CD4-positive, alpha-beta T cell treated with Interleukin-17A for 4 hours (primary cell): ENCODE results near the gene NTRK3.

Experiments
- DNase-seq: peaks from one replicate; pipeline ENCODE4 v3.0.0-alpha.2; 2020; ENCODE audit warnings: mixed read lengths

NTRK3 gene

DNA sequence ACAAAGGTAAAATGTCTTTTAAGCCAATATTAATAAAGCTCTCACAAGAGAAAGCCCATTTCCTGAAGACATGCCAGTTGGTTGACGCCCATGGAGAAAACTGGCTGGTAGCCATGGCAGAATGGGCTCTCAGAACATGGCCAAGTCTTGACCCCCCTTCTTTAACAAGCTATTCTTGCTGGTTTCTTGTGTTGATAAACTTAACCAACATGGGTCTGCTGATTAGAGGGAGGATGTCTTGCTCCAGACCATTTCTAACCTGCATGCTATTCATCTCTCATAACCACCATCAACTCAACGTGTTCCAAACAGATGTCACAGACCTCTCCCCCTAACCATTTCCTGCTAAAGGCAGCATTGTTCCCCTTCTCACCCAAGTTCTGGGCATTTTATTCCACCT lies 25.7 kb downstream of the NTRK3 start:
- DNase-seq: no peak

DNA sequence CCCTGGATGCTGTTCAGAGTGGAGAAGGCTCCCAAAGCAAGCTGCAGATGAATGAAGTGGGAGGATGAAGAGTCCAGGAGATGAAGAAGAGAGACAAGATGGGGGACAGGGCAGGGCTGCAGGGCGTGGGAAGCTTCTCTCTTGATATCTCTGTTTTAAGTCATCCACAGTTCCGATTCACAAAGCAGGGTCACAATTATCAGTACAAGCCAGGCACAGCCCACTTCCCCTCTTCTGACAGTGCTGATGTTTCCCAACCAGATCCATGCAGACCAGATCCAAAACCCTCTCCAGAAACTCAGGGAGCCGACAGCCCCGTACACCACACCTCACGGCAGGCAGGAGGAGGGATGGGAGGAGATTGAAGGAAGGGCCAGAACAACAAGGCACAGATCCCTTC lies 31.1 kb downstream of the NTRK3 start:
- DNase-seq: no peak

DNA sequence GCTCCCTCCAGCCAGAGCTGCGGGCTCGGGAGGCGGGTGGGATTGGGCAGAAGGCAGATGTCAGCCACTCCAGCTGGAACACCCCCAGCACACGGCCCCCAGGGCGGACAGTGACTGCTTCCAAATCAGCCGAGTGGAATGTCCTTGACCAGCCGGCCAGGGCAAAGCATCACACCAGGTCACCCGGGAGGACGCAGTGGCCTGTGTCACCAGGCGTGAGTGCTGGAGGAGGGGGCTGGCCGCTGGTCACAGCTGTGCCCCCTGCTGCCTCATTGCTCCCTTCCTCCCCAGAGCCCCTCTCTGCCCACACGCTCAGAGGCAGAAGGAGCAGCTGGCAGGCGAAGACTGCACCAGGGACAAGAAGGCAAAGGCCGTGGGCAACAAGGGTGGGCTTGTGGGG lies 33.5 kb downstream of the NTRK3 start:
- no peak for DNase-seq

DNA sequence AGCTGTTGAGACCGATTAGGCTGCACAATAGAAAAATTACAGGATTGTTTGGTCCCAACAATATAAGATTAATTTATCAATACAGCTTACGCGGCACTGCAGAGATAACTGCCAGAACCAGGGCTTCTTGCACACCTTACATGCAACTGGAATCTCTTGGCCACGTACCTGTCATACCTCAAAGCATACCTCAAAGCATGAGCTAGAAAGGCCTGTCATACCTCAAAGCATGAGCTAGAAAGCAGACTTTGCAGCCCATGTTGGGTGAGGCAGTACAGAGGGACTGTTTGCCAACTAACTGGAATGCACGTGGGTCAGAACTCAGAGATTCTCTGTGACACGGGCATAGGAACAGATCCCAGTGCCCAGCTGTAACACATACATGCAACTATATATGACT lies 34.7 kb downstream of the NTRK3 start:
- no peak for DNase-seq

DNA sequence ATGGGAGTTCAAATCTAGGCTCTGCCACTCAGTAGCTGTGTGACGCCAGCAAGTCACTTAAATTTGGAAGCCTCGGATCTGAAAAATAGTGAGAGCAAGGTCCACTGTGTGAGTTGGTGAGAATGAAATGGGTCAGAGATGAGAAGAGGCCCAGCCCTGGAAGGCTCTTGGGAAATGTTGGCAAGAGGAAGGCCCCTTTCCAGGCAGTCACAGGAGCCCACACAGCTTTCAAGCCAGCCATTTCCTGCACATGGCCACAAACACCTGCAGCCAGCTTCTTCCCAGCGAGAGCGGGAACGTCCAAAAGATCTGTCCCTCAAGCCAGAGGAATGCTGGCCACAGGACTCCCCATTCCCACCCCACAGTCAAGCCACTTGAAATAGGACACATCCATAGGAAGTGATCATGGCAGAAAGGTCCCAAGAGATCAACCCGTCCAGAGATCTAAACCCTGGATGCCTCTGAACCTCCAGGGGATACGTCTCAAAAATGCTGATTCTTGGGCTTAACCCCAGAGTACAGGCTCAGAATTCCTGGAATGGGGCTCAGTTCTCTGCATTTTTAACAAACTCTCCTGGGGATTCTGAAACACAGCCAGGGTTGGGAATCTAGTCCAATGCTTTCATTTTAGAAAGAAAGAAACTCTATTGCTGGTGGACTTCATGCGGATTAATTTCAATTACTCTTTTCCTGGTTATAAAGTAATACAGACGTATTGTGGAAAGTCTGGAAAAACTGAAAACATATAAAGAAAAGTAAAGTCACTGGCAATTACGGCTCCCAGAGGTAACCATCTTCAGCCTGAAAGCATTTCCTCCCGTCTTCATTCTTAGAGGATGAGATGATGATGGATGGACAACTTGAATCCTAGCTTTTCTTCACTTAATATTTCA lies 35.9 kb downstream of the NTRK3 start:
- DNase-seq: no peak

DNA sequence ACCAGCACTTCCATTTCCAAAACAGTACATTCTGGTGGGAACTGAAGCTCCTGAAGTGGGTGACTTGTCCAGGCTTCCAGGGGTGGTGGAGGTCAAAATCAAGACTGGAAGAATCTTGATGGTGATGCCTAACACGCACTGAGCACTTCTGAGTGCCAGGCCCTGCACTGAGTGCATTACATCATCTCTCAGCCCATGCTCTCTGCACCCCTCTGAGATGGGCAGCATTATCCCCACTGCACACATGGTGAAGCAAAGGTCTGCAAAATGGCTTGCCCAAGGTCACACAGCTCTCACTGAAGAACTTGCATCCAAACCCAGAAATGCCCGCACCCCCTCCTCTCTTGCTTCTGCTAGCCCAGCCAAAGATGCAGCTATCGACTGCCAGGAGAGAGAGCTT lies 36.9 kb downstream of the NTRK3 start:
- DNase-seq: no peak

DNA sequence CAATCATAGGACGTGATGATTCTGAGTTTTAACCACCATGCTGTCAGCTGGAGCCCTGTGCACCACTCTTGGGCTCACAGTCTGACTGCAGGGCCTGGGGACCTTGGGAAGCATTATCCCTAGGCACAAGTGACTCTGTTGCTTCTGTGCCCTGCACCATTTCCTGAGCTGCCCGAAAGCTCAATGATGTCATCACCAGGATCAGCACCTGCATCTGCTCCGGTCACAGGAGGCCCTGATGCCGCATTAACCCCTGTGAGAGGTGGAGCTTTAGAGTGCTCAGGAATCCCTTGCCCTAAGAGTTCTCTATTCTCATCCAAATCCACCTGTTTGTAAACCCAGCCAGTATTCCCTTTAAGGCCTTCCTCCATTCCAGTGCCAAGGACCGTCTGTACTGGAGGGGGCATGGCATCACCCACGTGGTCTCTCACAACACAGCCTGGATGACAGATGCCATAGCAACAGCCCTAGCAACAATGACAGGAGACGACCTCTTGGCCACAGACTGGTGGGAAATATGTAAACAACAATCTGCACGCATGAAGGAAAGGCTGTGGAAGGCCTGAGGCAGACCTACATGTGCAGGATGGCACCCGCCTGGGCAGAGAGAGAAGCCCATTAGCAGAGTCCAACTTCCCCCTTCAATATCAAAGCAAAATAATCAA lies 37.9 kb downstream of the NTRK3 start:
- DNase-seq: no peak

DNA sequence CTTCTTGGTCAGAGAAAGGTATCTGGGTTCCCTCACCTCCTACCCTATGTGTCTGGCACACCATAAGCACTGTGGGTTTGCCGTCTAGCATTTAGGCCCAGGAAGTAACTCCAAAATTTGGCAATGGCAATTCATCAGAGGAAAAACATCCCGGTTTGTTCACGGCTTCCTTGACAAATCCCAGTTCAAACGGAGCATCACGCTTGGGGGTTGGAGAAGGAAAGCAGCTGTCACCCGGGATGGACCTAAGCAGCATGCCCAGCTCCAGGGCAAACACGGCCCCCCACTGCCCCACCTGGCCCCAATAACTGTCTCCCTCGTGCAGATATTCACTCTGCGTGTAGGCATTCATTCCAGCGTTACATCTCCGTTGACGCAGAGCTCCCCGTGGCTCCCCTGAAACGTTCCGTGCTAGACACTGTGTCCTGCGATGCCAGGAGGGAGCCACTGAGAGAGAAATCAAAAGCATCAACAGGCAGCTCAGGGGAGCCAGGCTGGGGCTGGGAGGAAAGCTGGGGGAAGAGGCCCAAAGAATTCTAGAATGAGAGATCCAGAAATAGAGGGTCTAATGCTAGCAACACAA lies 41.4 kb downstream of the NTRK3 start:
- no peak for DNase-seq

DNA sequence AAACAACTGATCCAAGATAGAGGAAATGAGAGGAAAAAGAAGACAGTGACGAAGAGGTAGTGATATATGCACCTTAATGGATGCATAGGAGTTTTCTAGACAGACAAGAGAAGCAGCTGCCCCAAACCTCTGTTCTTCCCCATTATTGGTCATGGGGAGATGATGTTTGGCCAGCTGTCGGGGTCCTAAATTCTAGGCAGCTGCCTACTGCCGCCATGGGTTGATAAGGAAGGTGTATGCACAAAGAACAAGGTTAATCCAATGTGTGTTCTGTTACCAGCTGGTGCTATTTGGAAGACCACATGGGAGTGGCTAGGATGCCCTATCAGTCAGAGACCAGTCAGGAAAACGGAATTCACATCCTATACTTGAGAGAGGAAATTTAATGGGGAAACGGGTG lies 47.4 kb downstream of the NTRK3 start:
- DNase-seq: no peak

DNA sequence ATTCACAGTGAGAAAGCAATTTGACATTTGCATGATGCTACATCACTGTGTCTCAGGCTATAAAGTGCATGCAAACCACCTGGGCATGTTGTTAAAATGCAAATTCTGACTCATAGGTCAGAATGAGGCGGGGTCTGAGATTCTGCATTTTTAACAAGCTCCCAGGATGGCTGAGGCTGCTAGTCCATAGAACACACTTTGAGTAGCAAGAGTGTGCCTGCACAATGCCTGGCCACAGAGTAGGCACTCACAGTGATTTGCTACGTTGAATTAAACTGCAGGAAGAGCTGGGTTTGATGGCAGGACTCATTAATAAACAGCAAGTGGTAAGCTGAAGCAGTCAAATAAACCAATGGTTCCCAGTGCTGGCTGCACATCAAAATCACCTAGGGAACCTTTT lies 48.1 kb downstream of the NTRK3 start:
- DNase-seq: no peak

DNA sequence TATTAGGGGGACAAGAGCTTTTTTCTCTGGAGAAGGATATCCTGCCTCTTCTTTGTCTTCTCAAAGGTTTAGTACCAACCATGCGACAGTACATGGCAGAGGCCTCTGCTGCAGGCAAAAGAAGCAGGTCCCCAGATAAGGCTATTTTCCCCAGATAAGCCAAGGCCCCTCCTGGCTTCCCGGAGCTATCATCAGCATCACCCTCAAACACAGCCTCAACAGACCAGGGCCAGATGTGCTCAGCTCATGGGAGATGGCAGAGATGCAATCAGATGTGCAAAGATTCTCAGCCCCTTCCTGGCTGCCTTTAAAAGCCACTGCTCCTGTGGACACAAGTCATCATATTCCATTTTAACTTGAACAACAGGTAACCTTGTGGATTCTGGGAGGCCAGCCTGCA lies 49.0 kb downstream of the NTRK3 start:
- DNase-seq: no peak

DNA sequence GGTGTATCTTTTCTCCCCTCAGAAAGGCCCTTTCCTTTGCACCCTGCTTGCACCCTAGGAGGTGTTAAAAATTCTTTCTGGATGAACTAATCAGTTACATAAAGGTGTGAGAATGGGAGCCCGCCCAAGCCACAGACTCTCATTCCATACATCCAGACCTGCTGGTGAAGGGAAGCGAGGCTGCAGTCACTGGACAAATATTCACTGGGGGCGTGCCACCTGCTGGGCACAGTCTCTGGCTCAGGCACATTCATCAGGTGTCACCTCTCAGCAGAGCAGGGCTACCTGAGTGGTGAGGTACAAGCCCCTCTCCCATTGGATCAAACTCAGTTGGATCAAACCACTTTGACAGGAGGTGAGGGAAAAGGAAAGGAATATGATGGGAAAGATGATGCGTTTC lies 52.0 kb downstream of the NTRK3 start:
- no peak for DNase-seq

DNA sequence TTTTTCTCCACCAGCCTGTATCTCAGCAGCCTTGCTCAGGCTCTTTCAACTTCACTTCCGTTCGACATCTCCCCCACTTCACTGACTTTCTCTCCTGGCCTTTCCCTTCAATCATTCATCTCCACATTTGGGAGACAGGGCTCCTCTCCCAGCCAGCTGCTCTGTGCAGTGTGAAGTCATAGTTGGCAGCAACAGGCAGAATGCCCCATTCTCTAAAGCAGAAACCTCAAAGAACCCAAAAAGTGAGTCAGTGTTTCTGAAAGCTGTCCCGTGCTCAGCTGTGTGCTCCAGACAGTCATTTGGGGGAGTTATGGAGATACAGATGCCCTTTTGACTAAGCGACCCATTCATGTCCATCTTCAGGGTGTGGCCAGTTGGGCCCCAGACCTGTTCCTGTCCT lies 54.3 kb downstream of the NTRK3 start:
- no peak for DNase-seq

DNA sequence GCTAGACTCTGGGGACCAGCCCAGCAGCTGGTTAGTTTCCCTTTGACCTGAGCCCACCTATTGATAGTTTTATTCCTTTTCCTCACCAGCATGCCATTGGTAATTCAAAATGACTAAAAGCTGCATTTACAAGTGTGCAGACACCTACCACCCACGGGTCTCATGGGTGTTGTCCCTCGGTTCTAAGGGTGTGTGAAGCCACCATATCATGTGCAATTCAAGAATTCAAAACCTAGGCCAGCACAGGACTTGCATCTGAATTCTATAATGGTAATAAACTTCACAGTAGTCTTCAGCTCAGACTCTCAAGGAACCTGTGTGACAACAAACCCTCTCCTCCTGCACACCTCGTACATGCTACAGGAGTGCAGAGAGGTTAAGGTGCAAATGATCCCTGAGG lies 55.3 kb downstream of the NTRK3 start:
- DNase-seq: no peak

DNA sequence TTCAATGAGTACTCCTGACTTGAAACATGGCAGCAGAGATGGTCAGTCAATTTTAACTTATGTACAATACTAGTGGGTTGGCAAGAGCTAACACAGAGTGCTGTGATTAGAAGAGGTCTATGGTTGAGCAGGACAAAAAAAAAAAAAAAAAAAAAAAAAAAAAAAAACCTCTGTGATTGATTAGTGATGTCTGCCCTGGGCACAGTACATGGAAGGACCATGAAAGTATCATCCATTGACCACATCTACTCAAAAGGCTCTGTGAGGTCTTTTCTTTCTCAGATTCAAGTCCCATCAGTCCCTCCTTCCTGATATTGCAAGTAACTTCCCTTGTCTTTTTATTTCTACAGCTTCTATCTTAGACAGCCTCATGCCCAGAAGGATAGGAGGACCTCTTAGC lies 59.6 kb downstream of the NTRK3 start:
- DNase-seq: no peak

DNA sequence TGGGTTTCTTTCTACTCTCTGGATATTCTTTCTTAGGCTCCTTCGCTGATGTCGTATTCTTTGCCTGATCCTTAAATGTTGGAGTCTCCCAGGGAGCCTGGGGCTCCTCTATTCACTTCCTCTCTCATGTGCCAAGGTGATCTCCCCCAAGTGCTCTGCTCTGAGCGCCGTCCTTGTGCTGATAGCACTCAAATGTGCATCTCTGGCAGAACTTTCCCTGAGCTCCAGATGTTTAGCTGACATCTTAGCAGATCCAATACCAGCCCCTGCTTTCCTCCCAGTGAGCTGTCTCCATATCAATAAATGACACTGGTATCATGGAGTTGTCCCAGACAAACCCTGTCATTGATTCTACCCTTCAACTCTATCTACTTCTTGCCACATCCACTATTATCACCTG lies 62.4 kb downstream of the NTRK3 start:
- DNase-seq: no peak

DNA sequence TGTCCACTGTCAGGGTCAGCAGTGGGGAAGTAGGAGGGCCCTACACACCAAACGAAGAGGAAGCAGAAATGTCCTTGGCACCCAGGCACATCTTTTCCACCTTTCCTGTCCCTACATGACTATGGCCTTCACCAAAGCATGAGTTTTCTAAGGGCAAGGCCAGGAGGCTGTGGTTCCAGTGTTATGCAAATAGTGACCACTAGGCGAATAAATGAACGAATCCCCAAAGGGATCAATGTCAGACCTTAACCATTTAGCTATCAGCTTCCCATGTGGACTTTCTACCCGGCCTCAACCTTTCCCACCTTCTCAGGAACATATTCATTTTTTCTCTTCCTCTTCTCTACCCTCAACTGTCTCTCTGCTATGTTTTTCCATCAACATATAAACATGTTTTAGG lies 63.1 kb downstream of the NTRK3 start:
- DNase-seq: no peak

DNA sequence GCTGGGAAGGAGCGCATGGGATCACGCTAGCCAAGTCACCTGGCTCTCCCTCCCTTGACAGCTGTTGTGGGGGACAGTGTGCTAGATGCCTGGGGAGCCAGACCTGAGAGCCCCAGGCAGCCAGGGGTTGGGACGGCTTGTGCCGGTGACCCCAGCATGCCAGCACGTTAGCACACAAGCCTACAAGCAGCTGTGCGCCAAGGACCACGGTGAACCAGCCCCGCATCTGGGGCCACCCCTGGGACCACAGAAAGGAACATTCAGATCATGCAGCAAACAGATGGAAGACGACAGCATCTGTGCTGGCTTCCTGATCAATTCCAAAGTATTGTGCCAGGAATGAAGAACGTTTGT lies 64.8 kb downstream of the NTRK3 start:
- no peak for DNase-seq

DNA sequence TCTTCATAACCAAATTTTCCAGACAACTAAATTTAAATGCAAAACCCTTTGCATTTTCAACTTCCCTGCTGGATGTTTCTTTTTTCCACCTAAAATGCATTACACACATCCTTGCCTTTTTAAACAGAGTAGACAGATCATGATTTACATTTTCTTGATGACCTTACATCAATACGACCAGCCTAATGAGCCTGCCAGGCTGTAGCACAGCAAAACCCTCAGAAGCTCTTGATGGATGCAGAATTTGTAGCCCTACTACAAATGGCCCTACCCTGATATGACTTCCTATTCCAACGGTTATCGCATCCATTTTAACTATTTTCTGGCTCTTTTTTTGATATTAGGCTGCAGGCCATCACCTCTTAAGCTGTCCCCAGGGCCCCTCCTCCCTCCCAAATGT lies 66.3 kb downstream of the NTRK3 start:
- no peak for DNase-seq

DNA sequence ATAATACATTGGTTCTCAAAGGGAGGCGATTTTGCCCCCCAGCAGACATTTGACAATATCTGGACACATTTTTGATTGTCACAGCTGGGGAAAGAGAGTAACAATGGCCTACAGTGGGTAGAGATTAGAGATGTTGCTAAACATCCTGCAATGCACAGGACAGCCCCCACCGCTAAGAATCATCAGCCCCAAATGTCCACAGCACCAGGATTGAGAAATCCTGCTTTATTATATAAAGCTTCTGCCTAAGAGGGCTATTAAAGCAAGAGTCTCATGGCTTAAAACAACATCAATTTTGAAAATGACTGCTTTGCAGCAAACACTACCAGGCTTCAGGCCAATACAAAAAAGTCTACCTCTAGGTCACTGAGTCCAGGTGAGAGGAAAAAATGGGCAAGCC lies 68.2 kb downstream of the NTRK3 start:
- no peak for DNase-seq

DNA sequence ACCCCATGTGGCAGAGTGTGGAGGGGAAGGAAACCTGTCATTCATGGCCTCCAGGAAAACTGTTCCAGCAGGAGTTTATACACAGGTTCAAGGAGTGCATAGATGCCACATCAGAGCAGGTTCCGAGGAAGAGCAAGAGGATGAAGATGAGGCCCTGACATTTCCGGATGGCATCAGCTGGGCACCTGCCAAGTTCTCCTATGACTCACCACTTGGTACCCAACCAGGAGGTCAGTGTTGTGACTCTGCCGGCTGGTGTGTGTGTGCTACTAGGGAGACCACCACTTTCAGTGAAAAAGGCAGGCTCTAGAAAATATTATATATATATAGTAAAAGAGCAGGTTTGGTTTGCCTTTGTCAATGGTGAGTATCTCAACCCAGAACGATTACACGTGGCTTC lies 69.3 kb downstream of the NTRK3 start:
- no peak for DNase-seq

DNA sequence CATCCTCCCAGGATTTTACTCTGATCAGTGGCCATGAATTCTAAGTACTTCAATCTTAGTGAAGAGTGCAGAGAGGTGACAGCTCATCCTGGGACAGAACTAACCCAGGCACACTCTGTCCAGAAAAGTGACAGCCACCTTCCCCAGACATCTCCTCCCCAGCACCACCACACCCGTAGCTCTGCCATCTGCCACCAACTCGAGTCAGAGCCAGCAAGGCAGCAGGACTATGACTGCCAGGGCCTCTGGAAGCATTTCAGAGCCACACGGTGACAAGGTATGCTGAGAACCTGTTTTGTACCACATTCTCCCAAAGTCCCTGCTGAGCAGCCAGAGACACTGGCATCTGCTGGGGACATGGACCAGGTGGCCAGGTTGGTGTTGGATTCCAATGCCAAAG lies 71.0 kb downstream of the NTRK3 start:
- no peak for DNase-seq

DNA sequence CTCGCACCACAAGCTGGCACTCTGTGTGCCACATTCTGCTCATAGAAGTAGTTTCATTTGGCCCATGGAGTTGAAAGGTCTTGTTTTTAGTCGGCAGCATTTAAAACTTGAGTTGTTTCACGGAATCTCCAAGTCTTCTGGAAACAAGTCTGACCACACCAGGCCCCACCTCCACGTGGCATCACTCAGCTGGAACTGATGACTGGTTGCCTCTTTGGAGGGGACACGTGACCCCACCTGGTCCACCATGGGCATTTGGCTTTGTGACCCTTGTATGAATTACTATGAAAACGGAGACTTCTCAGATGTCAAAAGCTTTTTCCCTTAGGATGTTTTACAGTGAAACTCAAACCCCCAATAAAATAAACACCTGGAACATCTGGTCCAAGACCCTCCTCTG lies 74.9 kb downstream of the NTRK3 start:
- no peak for DNase-seq

DNA sequence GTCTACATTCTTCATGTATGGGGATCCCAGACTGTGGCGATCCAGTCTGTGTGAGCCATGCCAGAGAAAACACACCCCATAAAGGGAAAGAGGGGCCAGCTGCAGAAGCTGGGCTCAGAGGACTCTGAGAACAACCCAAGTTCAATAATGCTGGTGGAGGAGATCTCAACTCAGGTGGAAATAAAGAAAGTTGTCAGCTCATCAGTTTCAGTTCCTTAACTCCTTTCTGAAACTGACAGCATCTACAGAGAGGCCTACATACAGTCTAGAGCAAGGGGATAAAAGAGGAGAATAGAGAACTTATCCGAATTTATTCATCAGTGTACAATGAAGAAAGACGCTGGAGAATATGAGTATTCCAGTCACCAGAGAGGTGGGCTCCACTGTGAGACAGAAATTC lies 77.0 kb downstream of the NTRK3 start:
- no peak for DNase-seq

DNA sequence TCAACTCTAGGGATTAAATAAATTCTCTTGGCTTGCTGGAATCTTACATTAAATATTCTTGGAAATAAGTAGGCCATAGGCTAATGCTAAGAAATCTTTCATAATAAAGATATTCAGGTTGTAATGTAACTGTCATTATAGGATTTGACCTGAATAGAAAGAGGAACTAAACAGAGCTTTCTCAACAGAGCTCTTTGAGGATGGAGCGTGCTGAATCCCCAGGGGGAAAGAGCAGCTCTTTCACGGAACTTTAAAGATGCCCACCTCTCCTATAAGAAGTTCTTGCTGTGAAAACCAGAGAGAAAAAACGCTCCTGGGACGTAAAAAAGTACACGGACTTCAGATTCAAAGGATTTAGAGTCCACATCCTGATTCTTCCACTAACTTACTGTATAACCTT lies 77.9 kb downstream of the NTRK3 start:
- DNase-seq: no peak
